Measurements from ENCODE around the gene DHRS3.

DNA sequence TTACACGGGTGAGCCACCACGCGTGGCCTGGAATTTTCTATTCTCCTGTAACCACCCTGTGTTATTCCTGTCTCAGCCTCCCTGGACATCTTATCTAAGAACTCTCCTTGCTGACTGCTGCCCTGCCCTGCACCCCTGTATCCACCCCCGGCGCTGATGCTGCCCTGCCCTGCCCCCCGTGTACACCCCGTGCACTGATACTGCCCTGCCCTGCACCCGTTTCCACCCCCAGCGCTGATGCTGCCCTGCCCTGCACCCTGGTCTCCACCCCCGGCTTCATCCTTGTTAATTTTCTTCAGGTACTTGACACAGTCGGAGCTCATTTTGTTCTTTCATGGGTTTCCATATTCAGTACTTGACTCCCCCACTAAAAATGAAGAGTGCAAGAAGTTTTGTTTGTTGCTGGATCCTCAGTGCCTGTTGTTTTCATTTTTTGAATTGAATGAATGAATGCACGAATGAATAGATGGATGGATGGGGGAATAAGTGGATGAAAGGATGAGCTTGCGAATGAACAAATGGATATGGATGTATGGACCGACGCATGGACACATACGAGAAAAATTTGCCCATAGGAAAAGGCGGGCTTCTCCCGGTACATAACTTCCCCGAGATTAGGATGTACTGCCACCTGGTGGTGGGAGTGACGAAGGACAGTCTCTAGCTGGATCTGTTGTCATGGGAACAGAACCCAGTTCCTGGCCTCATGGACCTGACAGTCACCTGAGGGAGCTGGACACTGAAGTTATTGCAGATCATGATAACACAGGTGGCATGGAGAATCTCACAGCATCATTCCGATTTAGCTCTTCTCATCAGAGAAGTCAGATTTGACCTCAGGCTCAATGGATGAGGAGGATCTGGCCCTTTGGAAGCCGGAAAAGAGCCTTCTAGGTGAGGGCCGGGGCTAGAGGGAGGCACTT is 40.8 kb upstream of the DHRS3 start:
- TF ChIP-seq, protein P1, sequence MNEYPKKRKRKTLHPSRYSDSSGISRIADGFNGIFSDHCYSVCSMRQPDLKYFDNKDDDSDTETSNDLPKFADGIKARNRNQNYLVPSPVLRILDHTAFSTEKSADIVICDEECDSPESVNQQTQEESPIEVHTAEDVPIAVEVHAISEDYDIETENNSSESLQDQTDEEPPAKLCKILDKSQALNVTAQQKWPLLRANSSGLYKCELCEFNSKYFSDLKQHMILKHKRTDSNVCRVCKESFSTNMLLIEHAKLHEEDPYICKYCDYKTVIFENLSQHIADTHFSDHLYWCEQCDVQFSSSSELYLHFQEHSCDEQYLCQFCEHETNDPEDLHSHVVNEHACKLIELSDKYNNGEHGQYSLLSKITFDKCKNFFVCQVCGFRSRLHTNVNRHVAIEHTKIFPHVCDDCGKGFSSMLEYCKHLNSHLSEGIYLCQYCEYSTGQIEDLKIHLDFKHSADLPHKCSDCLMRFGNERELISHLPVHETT (CRISPR knock-in tag; conservative IDR thresholded peaks at IDR 0.05), result no peak
- TF ChIP-seq POLR2A (IDR thresholded peaks at IDR 0.05; ENCODE audit: insufficient read depth in 1 of 2, low read depth in 2 of 2, low read length in 2 of 2) (no peak), GTF2F1 (IDR thresholded peaks at IDR 0.05; ENCODE audit: low read length) (no peak), ZFP1 (CRISPR knock-in tag; IDR thresholded peaks at IDR 0.05) (no peak), SRSF9 (IDR thresholded peaks at IDR 0.05; ENCODE audit: borderline replicate concordance, insufficient read depth, low read depth, low read length, poor library complexity, severe bottlenecking) (no peak), XBP1 (CRISPR knock-in tag; IDR thresholded peaks at IDR 0.05) (no peak), KLF9 (CRISPR knock-in tag; IDR thresholded peaks at IDR 0.05; ENCODE audit: low read depth) (no peak), MEIS1 (CRISPR knock-in tag; IDR thresholded peaks at IDR 0.05; ENCODE audit: borderline replicate concordance) (no peak)
- TF ChIP-seq, protein P2, sequence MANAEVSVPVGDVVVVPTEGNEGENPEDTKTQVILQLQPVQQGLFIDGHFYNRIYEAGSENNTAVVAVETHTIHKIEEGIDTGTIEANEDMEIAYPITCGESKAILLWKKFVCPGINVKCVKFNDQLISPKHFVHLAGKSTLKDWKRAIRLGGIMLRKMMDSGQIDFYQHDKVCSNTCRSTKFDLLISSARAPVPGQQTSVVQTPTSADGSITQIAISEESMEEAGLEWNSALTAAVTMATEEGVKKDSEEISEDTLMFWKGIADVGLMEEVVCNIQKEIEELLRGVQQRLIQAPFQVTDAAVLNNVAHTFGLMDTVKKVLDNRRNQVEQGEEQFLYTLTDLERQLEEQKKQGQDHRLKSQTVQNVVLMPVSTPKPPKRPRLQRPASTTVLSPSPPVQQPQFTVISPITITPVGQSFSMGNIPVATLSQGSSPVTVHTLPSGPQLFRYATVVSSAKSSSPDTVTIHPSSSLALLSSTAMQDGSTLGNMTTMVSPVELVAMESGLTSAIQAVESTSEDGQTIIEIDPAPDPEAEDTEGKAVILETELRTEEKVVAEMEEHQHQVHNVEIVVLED (CRISPR knock-in tag; IDR thresholded peaks at IDR 0.05; ENCODE audit: borderline replicate concordance), result no peak
- TF ChIP-seq, protein P3, sequence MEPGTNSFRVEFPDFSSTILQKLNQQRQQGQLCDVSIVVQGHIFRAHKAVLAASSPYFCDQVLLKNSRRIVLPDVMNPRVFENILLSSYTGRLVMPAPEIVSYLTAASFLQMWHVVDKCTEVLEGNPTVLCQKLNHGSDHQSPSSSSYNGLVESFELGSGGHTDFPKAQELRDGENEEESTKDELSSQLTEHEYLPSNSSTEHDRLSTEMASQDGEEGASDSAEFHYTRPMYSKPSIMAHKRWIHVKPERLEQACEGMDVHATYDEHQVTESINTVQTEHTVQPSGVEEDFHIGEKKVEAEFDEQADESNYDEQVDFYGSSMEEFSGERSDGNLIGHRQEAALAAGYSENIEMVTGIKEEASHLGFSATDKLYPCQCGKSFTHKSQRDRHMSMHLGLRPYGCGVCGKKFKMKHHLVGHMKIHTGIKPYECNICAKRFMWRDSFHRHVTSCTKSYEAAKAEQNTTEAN (CRISPR knock-in tag; conservative IDR thresholded peaks at IDR 0.05), result no peak
- TF ChIP-seq, protein P4, sequence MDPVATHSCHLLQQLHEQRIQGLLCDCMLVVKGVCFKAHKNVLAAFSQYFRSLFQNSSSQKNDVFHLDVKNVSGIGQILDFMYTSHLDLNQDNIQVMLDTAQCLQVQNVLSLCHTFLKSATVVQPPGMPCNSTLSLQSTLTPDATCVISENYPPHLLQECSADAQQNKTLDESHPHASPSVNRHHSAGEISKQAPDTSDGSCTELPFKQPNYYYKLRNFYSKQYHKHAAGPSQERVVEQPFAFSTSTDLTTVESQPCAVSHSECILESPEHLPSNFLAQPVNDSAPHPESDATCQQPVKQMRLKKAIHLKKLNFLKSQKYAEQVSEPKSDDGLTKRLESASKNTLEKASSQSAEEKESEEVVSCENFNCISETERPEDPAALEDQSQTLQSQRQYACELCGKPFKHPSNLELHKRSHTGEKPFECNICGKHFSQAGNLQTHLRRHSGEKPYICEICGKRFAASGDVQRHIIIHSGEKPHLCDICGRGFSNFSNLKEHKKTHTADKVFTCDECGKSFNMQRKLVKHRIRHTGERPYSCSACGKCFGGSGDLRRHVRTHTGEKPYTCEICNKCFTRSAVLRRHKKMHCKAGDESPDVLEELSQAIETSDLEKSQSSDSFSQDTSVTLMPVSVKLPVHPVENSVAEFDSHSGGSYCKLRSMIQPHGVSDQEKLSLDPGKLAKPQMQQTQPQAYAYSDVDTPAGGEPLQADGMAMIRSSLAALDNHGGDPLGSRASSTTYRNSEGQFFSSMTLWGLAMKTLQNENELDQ (CRISPR knock-in tag; IDR thresholded peaks at IDR 0.05; ENCODE audit: borderline replicate concordance), result no peak; the same call in 1 of the 2 replicates
